VCaP (cell line): ENCODE data around the gene DNAH3.
A peak's percentile ranks its signal among the peaks of the same experiment; 100 is the strongest.
"Not testable (repeated sequence)": the region's sequence is repeated elsewhere in the genome, so short reads cannot be mapped to it uniquely, and the experiment has no call there.

Source experiments
- H3K27ac ChIP-seq: fragments of 450-650 bp; 2 replicates; pipeline ENCODE4 v1.5.1; 2017
- TF ChIP-seq, protein P1 (sequence below): fragments of 450-650 bp; conservative IDR thresholded peaks from 2 replicates; pipeline ENCODE4 v1.5.1; 2017; ENCODE audit warnings: mild to moderate bottlenecking, moderate library complexity

The DNAH3 gene

DNA sequence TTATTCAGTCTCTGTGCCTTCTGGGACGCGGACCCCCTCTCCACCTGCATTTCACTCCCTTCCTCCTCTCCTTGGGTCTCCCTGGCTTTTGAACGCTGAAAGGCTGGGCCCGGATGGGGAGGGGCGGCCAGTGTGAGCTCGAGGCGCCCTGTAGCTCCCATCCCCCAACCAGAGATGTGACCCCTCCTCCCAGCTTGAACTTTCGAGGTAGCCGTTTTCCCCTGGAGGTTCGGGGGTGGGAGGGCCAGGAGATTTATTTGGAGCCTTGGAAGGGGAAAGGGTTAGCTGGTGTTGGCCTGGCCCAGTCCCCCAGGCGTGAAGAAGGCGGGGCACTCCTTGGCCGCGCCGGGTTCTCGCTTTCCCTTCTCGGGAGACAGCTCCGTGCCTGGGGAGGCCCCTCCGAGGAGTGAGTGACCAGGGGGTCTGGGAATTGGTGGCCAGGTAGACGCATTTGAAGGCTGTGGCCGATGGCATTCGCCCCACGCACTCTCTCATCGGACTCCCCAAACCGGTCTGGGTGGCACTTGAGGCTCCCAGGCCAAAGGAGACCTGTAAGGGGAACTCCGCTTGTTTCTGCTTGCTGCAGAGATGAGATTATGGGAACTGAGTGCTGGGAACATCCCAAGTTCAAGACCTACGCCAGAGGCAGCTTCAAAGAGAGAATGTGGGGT, 8.8 kb upstream of the DNAH3 start:
- peak overlapping the region; percentile 62 for H3K27ac ChIP-seq
- TF ChIP-seq, protein P1, sequence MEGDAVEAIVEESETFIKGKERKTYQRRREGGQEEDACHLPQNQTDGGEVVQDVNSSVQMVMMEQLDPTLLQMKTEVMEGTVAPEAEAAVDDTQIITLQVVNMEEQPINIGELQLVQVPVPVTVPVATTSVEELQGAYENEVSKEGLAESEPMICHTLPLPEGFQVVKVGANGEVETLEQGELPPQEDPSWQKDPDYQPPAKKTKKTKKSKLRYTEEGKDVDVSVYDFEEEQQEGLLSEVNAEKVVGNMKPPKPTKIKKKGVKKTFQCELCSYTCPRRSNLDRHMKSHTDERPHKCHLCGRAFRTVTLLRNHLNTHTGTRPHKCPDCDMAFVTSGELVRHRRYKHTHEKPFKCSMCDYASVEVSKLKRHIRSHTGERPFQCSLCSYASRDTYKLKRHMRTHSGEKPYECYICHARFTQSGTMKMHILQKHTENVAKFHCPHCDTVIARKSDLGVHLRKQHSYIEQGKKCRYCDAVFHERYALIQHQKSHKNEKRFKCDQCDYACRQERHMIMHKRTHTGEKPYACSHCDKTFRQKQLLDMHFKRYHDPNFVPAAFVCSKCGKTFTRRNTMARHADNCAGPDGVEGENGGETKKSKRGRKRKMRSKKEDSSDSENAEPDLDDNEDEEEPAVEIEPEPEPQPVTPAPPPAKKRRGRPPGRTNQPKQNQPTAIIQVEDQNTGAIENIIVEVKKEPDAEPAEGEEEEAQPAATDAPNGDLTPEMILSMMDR, result no peak

DNA sequence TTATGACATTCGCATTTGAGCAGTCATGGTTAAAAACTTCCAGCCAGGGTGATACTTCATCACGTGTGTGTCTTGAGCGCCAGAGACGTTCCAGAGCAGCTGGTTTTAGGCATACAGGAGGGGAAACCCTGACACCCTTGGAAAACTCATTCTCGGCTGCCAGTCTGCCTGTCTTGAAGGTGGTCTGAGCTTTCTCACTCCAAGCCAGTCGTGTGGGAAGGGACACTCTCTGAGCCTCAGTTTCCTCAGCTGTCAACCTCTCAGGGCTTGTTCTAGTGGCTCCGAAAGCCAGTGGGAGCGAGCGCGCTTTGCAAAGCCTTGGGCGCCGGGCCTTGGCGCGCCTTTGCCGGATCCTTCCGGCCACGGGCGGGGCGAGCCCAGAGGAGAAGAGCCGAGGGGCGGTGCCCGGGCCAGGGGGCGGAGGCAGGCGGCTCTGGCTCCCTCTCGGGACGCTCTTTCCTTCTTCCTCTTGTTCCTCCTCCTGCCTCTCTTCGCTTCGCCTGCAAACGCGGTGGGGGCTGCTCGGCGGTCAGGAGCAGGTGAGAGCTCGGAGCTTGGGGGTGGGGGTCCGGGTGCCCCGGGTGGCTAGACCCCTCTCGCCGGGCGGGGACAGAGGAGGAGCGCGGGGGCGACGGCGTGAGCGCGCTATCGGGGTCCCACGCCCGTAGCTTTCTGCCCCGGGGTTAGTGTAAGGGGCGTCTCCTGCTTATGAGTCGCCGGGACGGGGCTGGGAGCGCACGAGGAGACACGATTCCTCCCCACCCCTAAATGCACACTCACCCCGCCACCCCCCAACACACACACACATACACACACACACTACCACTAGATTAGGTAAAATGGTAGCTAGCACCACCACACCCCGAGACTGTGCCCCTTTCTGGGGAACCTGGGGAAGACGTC, 7.8 kb upstream of the DNAH3 start, which contains the start of gene LDAF1:
LDAF1 (plus strand) TSS at position 467 of the 903 bp plus-strand sequence. CDS start 2,509 bp downstream, outside the sequence.
- H3K27ac ChIP-seq, result peak within 1 kb of the TSS; percentile 62
- TF ChIP-seq, protein P1, result no peak

DNA sequence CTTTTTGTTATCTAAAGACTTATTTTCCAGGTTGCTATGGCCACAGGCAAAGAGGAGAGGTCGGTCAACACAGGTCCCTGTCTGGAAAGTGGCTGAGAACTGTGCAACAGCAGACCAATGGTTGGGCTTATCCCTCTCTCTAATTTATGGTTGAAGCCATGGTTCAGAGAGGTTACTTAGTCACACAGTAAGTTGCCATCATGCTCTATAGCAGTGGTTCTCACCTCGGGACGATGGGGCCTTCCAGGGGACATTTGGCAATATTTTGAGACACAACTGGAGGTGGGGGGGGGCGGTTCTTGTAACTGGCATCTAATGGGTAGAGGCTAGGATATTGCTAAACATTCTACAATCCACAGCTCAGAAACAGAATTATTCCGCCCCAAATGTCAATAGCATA, 7.0 kb upstream of the DNAH3 start:
- TF ChIP-seq, protein P1, result no peak
- no peak overlapping the region for H3K27ac ChIP-seq

DNA sequence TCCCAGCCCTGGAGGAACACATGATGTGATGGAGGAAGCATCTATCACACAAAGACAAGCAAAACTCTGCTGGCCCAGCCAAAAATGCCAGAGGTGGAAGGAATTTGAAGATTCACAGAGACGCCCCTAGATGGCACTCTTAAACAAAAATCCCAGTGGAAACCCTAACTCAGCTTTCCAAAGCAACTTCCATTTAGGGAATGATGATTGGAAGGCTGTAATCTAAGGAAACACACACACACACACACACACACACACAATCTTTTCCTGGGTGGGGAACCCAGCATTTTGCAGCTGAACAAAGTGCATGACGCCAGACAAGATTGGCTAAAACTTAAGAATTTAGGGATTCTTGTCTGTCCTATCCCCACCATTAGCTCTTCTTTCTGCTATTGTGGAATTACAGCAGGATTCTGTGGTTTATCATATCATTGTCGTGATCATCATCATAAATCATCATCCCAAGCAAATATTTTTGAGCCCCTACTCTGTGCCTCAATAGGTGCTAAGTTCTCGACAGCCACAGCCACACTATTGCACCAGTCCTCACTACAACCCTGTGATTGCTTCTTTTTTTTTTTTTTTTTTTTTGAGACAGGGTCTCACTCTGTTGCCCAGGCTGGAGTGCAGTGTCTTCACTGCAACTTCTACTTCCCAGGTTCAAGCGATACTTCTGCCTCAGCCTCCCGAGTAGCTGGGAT, 6.3 kb upstream of the DNAH3 start:
- no peak overlapping the region for H3K27ac ChIP-seq
- TF ChIP-seq, protein P1, result peak; percentile 74

DNA sequence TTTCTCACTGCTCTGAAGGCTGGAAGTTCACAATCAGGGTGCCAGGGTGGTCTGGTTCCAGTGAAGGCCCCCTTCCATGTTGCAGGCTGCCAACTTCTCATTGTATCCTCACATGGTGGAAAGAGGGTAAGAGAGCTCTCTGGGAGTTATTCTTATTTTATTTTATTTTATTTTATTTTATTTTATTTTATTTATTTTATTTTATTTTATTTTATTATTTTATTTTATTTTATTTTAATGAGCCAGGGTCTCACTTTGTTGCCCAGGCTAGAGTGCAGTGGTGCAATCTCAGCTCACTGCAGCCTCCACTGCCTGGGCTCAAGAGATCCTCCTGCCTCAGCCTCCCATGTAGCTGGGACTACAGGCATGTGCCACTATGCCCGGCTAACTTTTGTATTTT, 5.4 kb upstream of the DNAH3 start:
- not testable (repeated sequence) for H3K27ac ChIP-seq

DNA sequence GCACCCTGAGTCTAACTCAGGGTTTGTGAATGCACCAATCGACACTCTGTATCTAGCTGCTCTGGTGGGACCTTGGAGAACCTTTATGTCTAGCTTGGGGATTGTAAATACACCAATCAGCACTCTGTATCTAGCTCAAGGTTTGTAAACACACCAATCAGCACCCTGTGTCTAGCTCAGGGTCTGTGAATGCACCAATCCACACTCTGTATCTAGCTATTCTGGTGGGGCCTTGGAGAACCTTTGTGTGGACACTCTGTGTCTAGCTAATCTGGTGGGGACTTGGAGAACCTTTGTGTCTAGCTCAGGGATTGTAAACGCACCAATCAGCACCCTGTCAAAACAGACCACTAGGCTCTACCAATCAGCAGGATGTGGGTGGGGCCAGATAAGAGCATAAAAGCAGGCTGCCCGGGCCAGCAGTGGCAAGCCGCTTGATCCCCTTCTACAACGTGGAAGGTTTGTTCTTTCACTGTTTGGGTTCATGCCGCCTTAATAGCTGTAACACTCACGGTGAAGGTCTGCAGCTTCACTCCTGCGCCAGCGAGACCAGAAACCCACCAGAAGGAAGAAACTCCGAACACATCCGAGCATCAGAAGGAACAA, 2.6 kb upstream of the DNAH3 start:
- H3K27ac ChIP-seq, result not testable (repeated sequence)

DNA sequence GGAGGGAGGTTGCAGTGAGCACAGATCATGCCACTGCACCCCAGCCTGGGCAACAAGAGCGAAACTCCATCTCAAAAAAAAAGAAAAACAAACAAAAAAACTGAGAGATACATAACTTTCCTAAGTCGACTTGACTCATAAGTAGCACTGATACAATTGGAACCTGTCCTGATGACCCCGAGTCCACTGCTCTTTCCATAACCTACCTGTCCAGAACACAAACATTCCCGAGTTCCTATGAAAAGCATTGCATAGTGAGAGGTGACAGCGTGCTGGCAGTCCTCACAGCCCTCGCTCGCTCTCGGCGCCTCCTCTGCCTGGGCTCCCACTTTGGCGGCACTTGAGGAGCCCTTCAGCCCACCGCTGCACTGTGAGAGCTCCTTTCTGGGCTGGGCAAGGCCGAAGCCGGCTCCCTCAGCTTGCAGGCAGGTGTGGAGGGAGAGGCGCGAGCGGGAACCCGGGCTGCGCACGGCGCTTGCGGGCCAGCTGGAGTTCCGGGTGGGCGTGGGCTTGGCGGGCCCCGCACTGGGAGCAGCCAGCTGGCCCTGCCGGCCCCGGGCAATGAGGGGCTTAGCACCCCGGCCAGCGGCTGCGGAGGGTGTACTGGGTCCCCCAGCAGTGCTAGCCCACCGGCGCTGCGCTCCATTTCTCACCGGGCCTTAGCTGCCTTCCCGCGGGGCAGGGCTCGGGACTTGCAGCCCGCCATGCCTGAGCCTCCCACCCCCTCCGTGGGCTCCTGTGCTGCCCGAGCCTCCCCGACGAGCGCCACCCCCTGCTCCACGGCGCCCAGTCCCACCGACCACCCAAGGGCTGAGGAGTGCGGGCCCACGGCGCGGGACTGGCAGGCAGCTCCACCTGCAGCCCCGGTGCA, 1.7 kb upstream of the DNAH3 start:
- H3K27ac ChIP-seq, result not testable (repeated sequence)

DNA sequence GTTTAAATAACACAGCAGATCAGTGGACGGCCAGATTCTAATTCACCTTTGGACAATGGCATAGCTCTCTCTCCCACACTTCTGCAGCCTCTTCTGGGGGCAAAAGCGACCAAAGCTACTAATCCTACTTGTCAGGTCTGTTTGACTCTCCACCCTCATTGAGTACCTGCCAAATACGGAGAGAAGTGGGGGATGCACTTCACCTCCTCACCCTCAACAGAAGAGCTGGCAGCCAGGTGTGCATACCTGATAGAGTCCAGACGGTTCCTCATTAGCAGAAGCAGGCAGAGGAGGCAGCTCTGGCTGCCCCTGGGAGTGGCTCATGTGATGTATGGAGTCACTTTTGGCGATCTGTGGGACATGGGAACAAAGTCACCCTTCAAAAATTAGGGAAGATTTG, 4.9 kb downstream of the DNAH3 start:
- no peak overlapping the region for H3K27ac ChIP-seq
- TF ChIP-seq, protein P1, result no peak
